Mesenchymal stem cell (in vitro differentiated cells and primary cell): ENCODE measurements around the gene GMEB1.
"Not testable (repeated sequence)": the region's sequence is repeated elsewhere in the genome, so short reads cannot be mapped to it uniquely, and the experiment has no call there.

ENCODE experiments used
- DNase-seq: peaks from one replicate; pipeline ENCODE4 v3.0.0-alpha.2; 2013
- H2AFZ ChIP-seq: one replicate; pipeline ENCODE4 v1.6.1; 2013; ENCODE audit warnings: low read depth, mild to moderate bottlenecking, control low read depth, inconsistent platforms, low read length, moderate library complexity
- H2AK5ac ChIP-seq: 2 replicates; pipeline ENCODE4 v1.6.1; 2013; ENCODE audit warnings: low read length, moderate library complexity, mild to moderate bottlenecking, inconsistent platforms; ENCODE audit not compliant: severe bottlenecking
- H2BK120ac ChIP-seq: one replicate; pipeline ENCODE4 v1.6.1; 2013; ENCODE audit warnings: low read depth, mild to moderate bottlenecking, inconsistent platforms, low read length, moderate library complexity
- H2BK12ac ChIP-seq, 2 experiments: one replicate each; pipeline ENCODE4 v1.6.1; 2013; ENCODE audit warnings: inconsistent platforms in 2 of 2, low read length in 2 of 2, mild to moderate bottlenecking in 2 of 2, moderate library complexity in 2 of 2, control low read depth in 1 of 2
- H2BK15ac ChIP-seq: one replicate; pipeline ENCODE4 v1.6.1; 2013; ENCODE audit warnings: mild to moderate bottlenecking, low read depth, inconsistent platforms; ENCODE audit not compliant: poor library complexity, severe bottlenecking
- H2BK5ac ChIP-seq: 2 replicates; pipeline ENCODE4 v1.6.1; 2013; ENCODE audit warnings: low read depth, mild to moderate bottlenecking, low read length, control low read depth, inconsistent platforms; ENCODE audit not compliant: poor library complexity, severe bottlenecking
- H3K14ac ChIP-seq, 2 experiments: one replicate each; pipeline ENCODE4 v1.6.1; 2013; ENCODE audit warnings: inconsistent platforms in 2 of 2, low read length in 2 of 2, control low read depth in 1 of 2, mild to moderate bottlenecking in 1 of 2, moderate library complexity in 1 of 2
- H3K18ac ChIP-seq, 2 experiments: one replicate each; pipeline ENCODE4 v1.6.1; 2013; ENCODE audit warnings: inconsistent platforms in 2 of 2, low read length in 2 of 2, control low read depth in 1 of 2, low read depth in 1 of 2, mild to moderate bottlenecking in 1 of 2
- H3K23ac ChIP-seq, 2 experiments: one replicate each; pipeline ENCODE4 v1.6.1; 2013; ENCODE audit warnings: inconsistent platforms in 2 of 2, low read length in 2 of 2, mild to moderate bottlenecking in 2 of 2, moderate library complexity in 2 of 2, control low read depth in 1 of 2
- H3K27ac ChIP-seq: 2 replicates; pipeline ENCODE4 v1.5.1; 2013; ENCODE audit warnings: mild to moderate bottlenecking, moderate library complexity, low read length, control low read depth, inconsistent platforms; ENCODE audit not compliant: poor library complexity, severe bottlenecking
- H3K27me3 ChIP-seq, 2 experiments: 2 replicates each; pipeline versions ENCODE4 v1.6.1 to v1.7.0; 2013; ENCODE audit warnings: low read length in 2 of 2, mild to moderate bottlenecking in 2 of 2, moderate library complexity in 2 of 2, control low read depth in 1 of 2, inconsistent platforms in 1 of 2; ENCODE audit not compliant: control insufficient read depth in 1 of 2, insufficient read depth in 1 of 2
- H3K36me3 ChIP-seq, 2 experiments: 2 replicates each; pipeline versions ENCODE4 v1.6.1 to v1.7.0; 2013; ENCODE audit warnings: low read length in 2 of 2, control low read depth in 1 of 2, inconsistent platforms in 1 of 2, low read depth in 1 of 2, mild to moderate bottlenecking in 1 of 2; ENCODE audit not compliant: insufficient read depth in 2 of 2, control insufficient read depth in 1 of 2
- H3K4ac ChIP-seq, 2 experiments: one replicate each; pipeline ENCODE4 v1.6.1; 2013; ENCODE audit warnings: inconsistent platforms in 2 of 2, low read length in 2 of 2, mild to moderate bottlenecking in 2 of 2, moderate library complexity in 2 of 2, control low read depth in 1 of 2, low read depth in 1 of 2
- H3K4me1 ChIP-seq: 2 replicates; pipeline ENCODE4 v1.6.1; 2013; ENCODE audit warnings: low read depth, low read length, control low read depth; ENCODE audit not compliant: control insufficient read depth, insufficient read depth
- H3K4me2 ChIP-seq: 2 replicates; pipeline ENCODE4 v1.6.1; 2013; ENCODE audit warnings: low read length, mild to moderate bottlenecking, inconsistent platforms; ENCODE audit not compliant: poor library complexity, severe bottlenecking
- H3K4me3 ChIP-seq, 2 experiments: 2 replicates each; pipeline versions ENCODE4 v1.5.1 to v1.7.0; 2013; ENCODE audit warnings: low read length in 2 of 2, mild to moderate bottlenecking in 2 of 2, control low read depth in 1 of 2, low read depth in 1 of 2; ENCODE audit not compliant: insufficient read depth in 1 of 2
- H3K79me1 ChIP-seq: replicated peaks from 2 replicates; pipeline ENCODE4 v1.6.1; 2013; ENCODE audit warnings: mild to moderate bottlenecking, control low read depth, low read length, inconsistent platforms; ENCODE audit not compliant: poor library complexity, severe bottlenecking
- H3K9ac ChIP-seq: 2 replicates; pipeline ENCODE4 v1.7.0; 2013; ENCODE audit warnings: mild to moderate bottlenecking, low read length, moderate library complexity
- H3K9me3 ChIP-seq: 2 replicates; pipeline ENCODE4 v1.7.0; 2013; ENCODE audit warnings: mild to moderate bottlenecking, low read length; ENCODE audit not compliant: control insufficient read depth
- H4K8ac ChIP-seq: one replicate; pipeline ENCODE4 v1.6.1; 2013; ENCODE audit warnings: inconsistent platforms, mild to moderate bottlenecking, low read length, moderate library complexity
- H4K91ac ChIP-seq: one replicate; pipeline ENCODE4 v1.6.1; 2013; ENCODE audit warnings: mild to moderate bottlenecking, low read length, inconsistent platforms
- WGBS: methylation state at CpG from one replicate; pipeline ENCODE4 v1.1.7; 2013; ENCODE audit warnings: mixed read lengths; 5-methylcytosine and 5-hydroxymethylcytosine counted together

Gene GMEB1

GRCh38 chr1:28666806-28667205 lies 1.8 kb upstream of the GMEB1 start:
- no peaks in the 10 kb centered on the region for H3K27me3 ChIP-seq
- H4K91ac ChIP-seq = no peak overlapping the region
- no peak overlapping the region for H2BK5ac ChIP-seq
- H3K4ac ChIP-seq = no peak overlapping the region
- no peaks in the 10 kb centered on the region for H3K9me3 ChIP-seq
- no peak overlapping the region for H3K9ac ChIP-seq
- no peak overlapping the region for H3K4me3 ChIP-seq
- H2AK5ac ChIP-seq = no peak overlapping the region
- H3K4me2 ChIP-seq = no peak overlapping the region
- H3K14ac ChIP-seq = no peak overlapping the region
- H2AFZ ChIP-seq = no peak overlapping the region
- H3K27ac ChIP-seq = no peak overlapping the region
- H3K23ac ChIP-seq = no peak overlapping the region
- DNase-seq = no peak
- H2BK15ac ChIP-seq = no peak overlapping the region
- no peaks in the 10 kb centered on the region for H3K36me3 ChIP-seq
- H3K79me1 ChIP-seq = peaks cover 4% of the 10 kb centered on the region
- H2BK12ac ChIP-seq = no peak overlapping the region
- H3K18ac ChIP-seq = no peak overlapping the region
- H2BK120ac ChIP-seq = no peak overlapping the region
- H3K4me1 ChIP-seq = peaks cover 7% of the 10 kb centered on the region
- WGBS = 100% methylated on average over 10 of the region's 12 CpGs
- H4K8ac ChIP-seq = no peak overlapping the region

DNA sequence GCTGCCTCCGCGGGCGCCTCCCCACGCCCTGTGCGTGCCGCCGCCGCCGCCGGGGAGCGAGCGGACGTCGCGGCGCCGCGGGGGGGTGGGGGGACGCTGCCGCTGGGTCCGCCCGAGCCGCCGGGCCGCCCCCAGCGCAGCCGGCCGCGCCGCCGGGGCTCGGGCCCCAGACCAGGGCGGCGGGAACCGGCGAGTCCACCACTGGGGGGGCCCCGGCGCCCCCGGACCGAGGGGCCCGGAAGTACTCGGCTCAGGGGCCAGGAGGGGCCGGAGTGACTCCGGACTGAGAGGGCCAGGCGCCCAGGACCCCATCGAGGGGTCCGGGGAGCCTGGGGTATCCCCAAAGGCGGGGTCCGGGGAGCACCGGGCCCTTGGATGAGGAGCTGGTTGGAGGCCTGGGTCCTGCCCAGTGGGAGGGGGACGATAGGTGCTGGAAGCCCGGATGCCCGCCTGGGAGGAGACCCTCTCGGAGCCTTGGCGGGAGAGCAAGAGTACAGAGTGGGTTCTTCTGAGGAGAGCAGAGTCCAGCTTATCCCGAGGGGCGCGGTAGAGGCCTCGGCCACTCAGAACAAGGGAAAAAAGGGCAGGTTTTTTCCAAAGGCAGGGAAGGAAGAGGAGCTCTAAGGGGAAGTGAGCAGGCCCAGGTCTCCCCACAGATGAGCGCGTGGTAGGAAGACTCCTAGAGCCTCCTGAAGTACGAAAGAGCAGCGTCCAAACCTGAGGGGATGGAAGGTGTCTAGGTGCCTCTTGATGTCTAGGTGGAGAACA lies 556 bp downstream of the GMEB1 start:
- no peak overlapping the region for H2BK12ac ChIP-seq
- H3K27ac ChIP-seq = peak overlapping the region; percentile 82
- no peaks in the 10 kb centered on the region for H3K27me3 ChIP-seq
- peak; percentile 67 for DNase-seq
- peaks cover 6% of the 10 kb centered on the region for H3K4me1 ChIP-seq
- peak overlapping the region; percentile 99 for H3K9ac ChIP-seq
- 2% methylated on average over 40 of the region's 63 CpGs for WGBS
- peak overlapping the region; percentile 54 for H3K4me2 ChIP-seq
- peak overlapping the region; percentile 66 for H2BK15ac ChIP-seq
- H4K91ac ChIP-seq = no peak overlapping the region
- H4K8ac ChIP-seq = no peak overlapping the region
- H2AFZ ChIP-seq = no peak overlapping the region
- peak overlapping the region; percentile 79 to 81 for H3K18ac ChIP-seq
- H2BK5ac ChIP-seq = peak overlapping the region; percentile 77
- no peak overlapping the region for H2AK5ac ChIP-seq
- peak overlapping the region; percentile 37 to 71 for H3K4ac ChIP-seq
- peak overlapping the region; percentile 65 to 94 for H3K4me3 ChIP-seq
- no peaks in the 10 kb centered on the region for H3K36me3 ChIP-seq
- no peak overlapping the region for H3K14ac ChIP-seq
- H3K79me1 ChIP-seq = peaks cover 6% of the 10 kb centered on the region
- no peaks in the 10 kb centered on the region for H3K9me3 ChIP-seq
- H2BK120ac ChIP-seq = peak overlapping the region; percentile 22
- no peak overlapping the region for H3K23ac ChIP-seq

DNA sequence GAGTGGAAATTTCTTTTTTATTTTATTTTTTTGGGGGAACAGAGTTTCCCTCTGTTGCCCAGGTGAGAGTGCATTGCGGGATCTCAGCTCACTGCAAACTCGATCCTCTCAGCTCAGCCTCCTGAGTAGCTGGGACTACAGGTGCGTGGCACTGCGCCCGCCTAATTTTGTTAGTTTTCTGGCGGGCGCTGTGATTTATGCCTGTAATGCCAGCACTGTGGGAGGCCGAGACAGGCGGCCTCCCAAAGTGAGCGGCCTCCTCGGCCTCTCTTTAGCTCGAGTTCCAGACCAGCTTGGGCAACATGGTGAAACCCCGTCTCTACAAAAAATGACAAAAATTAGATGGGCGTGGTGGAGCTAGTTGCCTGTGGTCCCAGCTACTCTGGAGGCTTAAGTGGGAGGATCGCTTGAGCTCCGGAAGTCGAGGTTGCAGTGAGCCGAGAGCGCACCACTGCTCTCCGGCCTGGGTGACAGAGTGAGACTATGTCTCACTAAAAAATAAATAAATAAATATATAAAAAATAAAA lies 2.7 kb downstream of the GMEB1 start:
- Histone ChIP-seq H3K4me3 (no peak overlapping the region), H3K9me3 (no peaks in the 10 kb centered on the region), H3K27ac (no peak overlapping the region), H4K8ac (no peak overlapping the region), H3K9ac (no peak overlapping the region), H2BK12ac (peak overlapping the region in 1 of 2 experiments; percentile 6), H3K14ac (no peak overlapping the region), H2BK5ac (no peak overlapping the region), H3K36me3 (no peaks in the 10 kb centered on the region), H2BK15ac (no peak overlapping the region), H3K79me1 (peaks cover 8% of the 10 kb centered on the region), H3K4me2 (no peak overlapping the region), H3K4me1 (peaks cover 8% of the 10 kb centered on the region), H3K18ac (no peak overlapping the region), H2AFZ (no peak overlapping the region), H4K91ac (no peak overlapping the region), H2AK5ac (no peak overlapping the region), H3K27me3 (no peaks in the 10 kb centered on the region), H3K23ac (no peak overlapping the region), H3K4ac (no peak overlapping the region), H2BK120ac (no peak overlapping the region)
- no peak for DNase-seq
- WGBS = 98% methylated on average over 16 of the region's 20 CpGs

DNA sequence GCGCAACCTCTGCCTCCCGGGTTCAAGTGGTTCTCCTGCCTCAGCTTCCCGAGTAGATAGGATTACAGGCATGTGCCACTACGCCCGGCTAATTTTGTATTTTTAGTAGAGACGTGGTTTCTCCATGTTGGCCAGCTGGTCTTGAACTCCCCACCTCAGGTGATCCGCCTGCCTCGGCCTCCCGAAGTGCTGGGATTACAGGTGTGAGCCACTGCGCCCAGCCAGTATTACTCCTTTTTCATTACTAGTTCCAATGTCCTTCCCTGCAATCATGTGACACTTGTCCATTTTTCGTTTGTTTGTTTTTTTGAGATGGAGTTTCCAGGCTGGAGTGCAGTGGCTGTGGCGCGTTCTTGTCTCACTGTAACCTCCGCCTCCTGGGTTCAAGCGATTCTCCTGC lies 4.4 kb downstream of the GMEB1 start:
- DNase-seq, H4K8ac ChIP-seq, H3K4me2 ChIP-seq, H3K18ac ChIP-seq, H3K9me3 ChIP-seq, H2BK12ac ChIP-seq, H3K14ac ChIP-seq, H2AFZ ChIP-seq, H3K36me3 ChIP-seq, H2BK5ac ChIP-seq, H3K4ac ChIP-seq, H3K23ac ChIP-seq, H3K27me3 ChIP-seq, H2AK5ac ChIP-seq, H3K4me3 ChIP-seq, H2BK15ac ChIP-seq, H3K9ac ChIP-seq, H3K27ac ChIP-seq, H2BK120ac ChIP-seq, H3K4me1 ChIP-seq, H4K91ac ChIP-seq: not testable (repeated sequence)
- H3K79me1 ChIP-seq = peaks cover 10% of the 10 kb centered on the region
- WGBS = 99% methylated on average over 13 of the region's 15 CpGs
